Measurements from ENCODE around the gene TFEB.

The TFEB gene

DNA sequence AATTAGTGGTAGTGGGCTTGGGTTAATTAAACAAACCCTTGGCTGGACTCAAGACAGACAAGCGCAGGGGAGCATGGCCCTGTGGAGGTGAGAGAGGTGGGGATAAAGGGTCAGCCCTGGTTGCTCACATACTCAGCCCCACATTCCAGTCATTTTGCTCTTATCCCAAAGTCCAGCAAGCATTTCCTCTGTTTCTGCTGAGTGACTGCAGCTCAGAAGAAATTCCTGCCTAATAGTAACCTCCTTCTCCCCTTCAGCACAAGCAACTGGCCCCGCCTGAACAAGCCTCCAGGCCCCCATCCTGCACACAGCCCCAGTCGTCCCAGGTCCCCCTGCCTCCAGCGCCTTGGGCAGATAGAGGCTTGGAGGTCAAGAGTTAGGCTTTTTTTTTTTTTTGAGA, 3.6 kb upstream of the TFEB start:
- no peak for DNase-seq (ENCODE audit: low read depth in 4 of 4, low spot score in 1 of 4)

GRCh38 chr6:41737591-41738130, 2.3 kb upstream of the TFEB start:
- DNase-seq (ENCODE audit: low read depth in 4 of 4, low spot score in 1 of 4), result no peak

DNA sequence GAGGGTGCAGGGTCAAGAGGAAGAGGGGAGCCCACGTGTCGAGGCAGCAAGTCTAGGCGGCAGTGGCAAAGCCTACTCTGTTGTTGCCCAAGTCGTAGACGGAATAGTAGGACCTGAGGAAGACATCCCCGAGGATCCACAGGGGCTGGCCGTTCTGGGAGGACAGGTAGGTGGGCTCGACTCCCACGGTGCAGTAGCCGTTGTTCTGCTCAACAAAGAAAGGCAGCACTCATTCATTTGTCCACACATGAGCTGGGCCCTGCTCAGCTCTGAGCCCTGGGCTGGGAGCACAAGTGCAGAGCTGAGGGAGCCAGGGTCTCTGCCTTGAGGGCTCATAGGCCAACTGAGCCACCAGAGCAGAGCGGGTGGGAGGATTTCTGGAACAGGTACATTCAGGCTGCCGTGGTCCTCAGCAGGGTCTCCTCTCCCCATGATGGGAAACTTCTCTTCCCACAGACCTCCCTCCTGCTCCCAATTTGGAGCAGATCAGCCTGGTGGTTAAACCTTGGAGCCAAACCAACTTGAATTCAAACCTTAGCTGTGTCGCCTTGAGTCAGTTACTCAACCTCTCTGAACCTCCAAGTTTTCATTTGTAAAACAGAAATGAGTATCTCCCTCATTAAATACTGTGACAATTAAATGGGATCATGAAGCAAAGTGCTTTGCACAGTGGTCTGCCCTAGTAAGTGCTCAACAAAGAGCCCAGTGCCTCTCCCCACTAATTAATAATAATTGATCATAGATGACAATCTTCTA, 1.6 kb upstream of the TFEB start:
- no peak for DNase-seq (ENCODE audit: low read depth in 4 of 4, low spot score in 1 of 4)

DNA sequence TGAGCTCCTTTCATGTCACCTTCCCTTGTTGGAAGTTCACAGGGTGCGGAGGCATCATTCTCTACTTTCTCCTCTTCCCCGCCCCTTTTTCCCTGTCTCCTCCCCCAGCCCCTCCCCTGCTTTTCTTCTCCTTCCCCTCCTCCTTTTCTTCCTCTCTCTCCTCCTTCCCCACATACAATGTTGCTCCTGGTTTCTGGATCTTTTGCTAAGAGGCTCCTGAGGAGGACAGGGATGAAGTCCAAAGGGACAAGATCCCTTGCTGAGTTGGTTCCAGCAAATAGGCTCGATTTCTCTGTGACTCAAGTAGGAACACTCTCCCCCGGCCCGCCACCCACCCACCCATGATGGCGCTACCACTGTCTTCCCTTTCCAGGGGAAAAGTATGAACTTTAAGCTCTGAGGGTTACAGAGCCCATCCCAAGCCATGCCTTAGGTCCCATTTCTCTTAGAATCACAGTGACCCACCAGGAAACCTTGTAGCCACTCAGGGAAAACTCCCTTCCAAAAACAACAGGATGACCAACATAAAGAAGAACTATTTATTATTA, 852 bp upstream of the TFEB start:
- DNase-seq (ENCODE audit: low read depth in 4 of 4, low spot score in 1 of 4), result no peak

DNA sequence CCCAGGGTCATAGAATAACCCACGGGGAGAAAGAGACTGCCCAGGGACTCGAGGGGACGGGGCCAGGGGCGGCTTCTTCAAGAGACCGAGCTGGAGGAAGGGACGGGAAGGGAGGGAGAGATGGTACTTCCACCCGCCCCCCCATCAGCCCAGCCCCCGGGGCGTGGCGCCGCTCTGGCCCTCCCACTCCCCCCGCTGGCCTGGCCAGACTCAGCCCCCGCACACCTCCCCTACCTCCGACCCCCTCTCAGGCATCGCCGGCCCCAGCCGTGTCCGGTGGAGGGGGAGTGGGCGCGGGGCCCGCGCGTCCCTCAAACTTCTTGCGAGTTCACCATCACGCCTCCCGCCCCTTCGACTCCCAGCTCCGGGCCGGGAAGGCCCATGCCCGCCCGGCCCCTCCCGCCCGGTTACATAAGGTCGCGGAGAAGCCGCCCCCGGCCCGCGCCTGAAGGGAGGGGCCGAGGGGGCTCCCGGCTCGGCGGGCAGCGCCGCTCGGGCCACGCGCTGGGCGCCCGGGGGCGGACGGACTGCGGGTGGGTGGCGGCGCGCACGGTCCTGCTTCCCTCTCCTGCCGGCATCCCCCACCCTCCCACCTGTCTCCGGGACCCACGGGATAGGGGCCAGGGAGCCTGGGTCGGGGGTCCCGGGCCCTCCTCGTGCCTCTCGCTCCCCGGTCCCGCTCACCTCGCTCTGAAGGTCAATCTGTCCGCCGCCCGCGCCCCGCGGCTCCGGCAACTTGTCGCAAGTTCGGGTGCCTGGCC, 562 bp downstream of the TFEB start:
- DNase-seq (ENCODE audit: low read depth in 4 of 4, low spot score in 1 of 4), result peak; percentile 15 to 63 (median 33)

- DNase-seq (ENCODE audit: low read depth in 4 of 4, low spot score in 1 of 4), result peak; percentile 11 to 43 (median 28)
These were observed 1.4 kb downstream of the TFEB start for GRCh38 chr6:41733707-41734665.

- no peak for DNase-seq (ENCODE audit: low read depth in 4 of 4, low spot score in 1 of 4)
These were observed 2.1 kb downstream of the TFEB start for GRCh38 chr6:41733360-41733706.

- DNase-seq (ENCODE audit: low read depth in 4 of 4, low spot score in 1 of 4), result peak; percentile 14 to 29 (median 22)
These were observed 2.6 kb downstream of the TFEB start for GRCh38 chr6:41732591-41733359.

DNA sequence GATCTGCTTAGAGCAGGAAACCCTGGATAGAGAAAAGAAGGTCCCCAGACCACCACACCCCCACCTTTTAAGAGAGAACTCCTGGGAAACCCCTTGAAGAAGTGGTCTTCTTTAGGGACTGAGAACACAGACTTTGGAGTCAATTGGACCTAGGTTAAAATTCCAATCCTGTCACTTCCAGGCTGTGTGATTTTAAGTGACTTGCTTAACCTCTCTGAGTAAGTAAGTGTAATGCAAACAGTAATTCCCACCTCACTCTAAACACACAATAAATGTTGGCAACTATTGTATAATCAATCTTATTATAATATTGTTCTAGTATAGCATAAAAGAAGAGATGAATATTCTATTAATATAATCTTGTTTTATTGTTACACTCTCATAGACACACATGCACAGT, 3.3 kb downstream of the TFEB start:
- DNase-seq (ENCODE audit: low read depth in 4 of 4, low spot score in 1 of 4), result no peak

DNA sequence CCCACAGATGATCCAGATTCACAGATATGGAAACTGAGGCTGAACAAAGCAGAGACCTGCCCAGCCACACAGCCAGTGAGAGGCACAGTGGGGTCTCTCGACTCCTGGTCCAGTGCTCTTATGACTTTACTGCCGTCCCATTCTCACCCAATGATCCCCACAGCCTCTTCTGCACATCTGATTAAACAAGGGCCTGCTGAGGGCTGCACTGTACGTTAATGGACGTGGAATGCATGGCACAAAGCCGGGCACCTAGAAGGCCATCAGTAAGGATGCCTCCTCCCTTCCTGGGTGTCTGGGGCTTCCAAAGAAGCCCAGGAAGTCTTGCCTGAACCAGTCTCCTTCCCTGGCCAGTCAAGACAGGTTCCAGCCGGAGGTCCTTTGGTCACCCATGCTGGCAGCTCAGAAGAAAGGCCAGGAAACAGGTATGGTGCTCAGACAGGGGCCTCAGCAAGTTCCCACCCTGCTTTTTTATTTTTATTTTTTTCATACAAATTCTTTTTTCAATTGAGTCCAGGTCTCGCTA, 3.8 kb downstream of the TFEB start:
- DNase-seq (ENCODE audit: low read depth in 4 of 4, low spot score in 1 of 4), result no peak

- DNase-seq (ENCODE audit: low read depth in 4 of 4, low spot score in 1 of 4), result no peak
These were observed 4.6 kb downstream of the TFEB start for GRCh38 chr6:41730531-41731436.

DNA sequence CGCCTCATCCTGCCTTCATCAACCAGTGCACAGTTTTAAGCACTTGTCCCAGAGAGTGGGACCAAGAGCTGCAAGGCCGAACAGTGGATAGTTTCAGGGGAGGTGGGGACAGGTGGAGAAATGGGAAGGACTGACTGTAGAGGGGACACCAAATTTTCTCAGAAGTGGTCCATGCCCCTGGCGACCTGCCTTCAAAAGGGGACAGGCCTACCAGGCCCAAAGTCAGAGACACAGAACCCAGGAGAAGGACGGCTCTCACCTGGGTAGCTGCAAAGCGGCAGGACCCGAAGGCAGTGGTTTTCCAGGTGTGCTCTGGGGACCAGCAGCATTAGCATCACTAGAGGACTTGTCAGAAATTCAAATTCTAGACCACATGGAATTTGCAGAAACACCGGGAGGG, 5.8 kb downstream of the TFEB start:
- no peak for DNase-seq (ENCODE audit: low read depth in 4 of 4, low spot score in 1 of 4)

DNA sequence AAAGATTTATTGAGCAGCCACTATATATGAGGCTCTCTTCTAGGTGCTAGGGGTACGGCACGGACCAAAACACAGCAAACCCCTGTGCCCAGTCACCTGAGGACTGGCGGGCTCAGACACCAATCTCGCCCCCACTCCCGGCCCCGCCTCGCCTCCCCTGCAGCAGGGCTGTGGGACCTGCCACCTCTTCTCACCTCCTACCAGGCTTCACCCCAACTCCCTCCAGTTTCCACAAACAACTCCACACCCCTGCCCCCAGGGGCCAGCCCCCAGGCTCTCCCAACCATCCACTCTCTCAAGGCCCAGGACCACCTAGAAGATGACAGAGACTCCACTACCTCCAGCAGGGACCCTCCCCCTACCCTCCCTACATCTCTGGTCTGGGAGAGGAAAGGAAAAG, 6.5 kb downstream of the TFEB start:
- DNase-seq (ENCODE audit: low read depth in 4 of 4, low spot score in 1 of 4), result no peak

DNA sequence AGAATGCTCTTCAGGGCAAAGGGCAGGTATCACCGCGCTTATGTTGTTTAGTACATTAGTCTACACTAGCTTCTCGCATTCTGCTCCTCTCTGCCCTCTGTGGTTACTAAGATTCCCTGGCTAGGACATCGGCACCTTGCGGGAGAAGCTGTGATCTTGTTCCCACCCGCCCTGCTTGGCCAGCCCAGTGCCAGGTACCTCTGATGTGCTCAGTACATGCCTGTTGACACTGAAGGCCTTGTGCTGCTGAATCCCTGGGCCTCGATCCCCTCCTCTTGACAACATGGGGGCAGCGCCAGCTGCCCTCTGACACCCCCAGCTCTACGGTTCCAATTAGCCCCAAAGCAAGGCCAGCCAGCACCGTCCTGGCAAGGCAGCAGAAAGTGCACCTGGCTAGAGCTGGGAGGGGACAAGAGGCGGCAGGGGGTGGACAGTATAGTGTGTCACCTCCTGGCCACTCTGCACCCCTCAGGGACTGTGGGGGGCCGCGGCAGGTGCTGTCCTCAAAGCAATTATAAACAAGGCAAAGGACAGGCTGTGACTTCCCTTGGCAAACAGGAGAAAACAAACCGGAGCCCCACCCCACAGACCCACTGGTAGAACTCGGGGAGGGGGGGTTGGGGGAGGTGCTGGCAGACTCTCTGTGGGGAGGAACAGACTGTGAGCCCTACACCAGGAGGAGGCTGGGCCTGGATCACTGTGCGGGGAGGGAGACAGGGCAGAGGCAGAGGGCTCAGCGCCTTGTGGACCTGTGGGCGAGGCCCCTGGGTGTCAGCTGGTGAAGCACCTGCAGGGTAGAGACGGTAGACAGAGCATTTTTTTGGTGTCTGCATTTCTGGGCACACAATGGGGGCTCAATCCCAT, 7.1 kb downstream of the TFEB start:
- DNase-seq (ENCODE audit: low read depth in 4 of 4, low spot score in 1 of 4), result no peak

GRCh38 chr6:41727705-41728072, 7.7 kb downstream of the TFEB start:
- DNase-seq (ENCODE audit: low read depth in 4 of 4, low spot score in 1 of 4), result no peak

DNA sequence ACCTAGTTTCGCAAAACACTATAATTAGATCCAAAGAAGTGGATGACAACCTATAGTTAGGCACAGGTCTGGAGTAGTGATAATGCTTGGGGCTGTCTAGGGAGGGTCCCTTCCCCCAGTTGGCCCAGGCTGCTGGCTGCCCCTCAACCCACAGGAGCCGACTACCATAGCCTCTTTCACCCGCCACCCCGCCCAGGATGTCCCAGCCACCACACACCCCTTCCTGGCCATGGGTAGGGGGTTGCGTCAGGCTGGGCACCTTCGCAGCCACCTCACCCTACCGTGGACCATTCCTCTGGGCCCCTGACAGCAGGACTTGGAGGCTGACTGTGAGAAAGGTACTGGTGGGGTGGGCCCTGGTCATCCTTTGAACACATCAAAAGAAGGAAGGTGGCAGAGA, 8.5 kb downstream of the TFEB start:
- no peak for DNase-seq (ENCODE audit: low read depth in 4 of 4, low spot score in 1 of 4)

DNA sequence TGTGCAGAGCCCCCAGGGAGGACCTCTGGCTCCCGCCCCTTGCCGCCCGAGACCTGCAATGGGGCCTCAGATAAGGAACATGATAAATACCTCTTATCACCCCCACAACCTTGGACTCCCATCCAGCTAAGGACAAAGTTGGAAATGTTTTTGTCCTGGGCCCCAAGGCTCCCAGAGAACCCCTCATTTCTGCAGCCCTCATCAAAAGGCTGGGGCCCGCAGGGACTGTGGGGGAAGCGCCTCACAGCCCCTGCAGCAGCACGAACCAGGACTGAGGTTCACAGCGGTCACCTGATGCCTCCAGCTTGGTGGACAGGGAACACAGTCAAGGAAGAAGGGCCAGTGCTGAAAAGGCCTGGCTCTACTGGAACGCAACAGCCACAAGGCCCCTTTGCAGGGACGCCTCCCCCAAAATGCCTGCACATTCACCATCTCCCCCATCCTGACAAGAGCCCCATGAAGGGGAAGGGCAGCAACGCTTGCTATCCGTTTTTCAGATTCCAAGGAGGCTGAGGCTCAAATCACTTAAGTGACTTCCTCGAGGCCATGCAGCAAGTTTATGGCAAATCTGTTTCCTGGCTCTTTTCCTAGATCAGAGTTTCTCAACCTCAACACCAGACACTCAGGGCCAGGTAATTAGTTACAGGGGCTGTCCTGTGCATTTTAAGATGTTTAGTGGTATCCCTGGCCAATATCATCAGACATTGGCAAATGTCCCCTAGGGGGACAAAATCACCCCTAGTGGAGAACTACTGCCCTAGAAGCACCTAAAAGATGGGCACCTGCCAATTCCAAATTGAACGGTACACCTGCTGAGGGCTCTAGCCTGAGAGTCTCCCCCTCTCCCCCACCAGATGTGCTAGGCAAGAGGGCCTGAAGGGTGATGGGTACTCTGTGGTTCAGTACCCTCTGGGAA, 10.6 kb downstream of the TFEB start:
- DNase-seq (ENCODE audit: low read depth in 4 of 4, low spot score in 1 of 4), result no peak

All from stimulated activated CD4-positive, alpha-beta T cell treated with anti-CD3 and anti-CD28 coated beads, Interleukin-1b, Interleukin-23, amount 100 ng/mL, for 24 hours (primary cell).